NT2/D1 (cell line): ENCODE data around the gene C4orf50.

Experiments used
- SUZ12 ChIP-seq: IDR thresholded peaks from 2 replicates; pipeline ENCODE4 v1.6.1; 2011; ENCODE audit not compliant: insufficient read length, insufficient read depth; ENCODE audit errors: extremely low read depth
- YY1 ChIP-seq: IDR thresholded peaks from 2 replicates; pipeline ENCODE4 v1.6.1; 2011; ENCODE audit not compliant: insufficient read length, insufficient read depth
- ZNF274 ChIP-seq: IDR thresholded peaks from 2 replicates; pipeline ENCODE4 v1.6.1; 2011; ENCODE audit warnings: mild to moderate bottlenecking, low read depth, low read length

GRCh38 chr4:5917672-5918071 is 100.6 kb downstream of the C4orf50 start:
- TF ChIP-seq SUZ12: no peak
- TF ChIP-seq ZNF274: no peak
- TF ChIP-seq YY1: no peak
